ENCODE data around the gene MEGF11. TPM values are rescaled to one million over a fixed set of nuclear protein-coding genes. Genes with fewer than 3 reads are reported as not detected.

Gene MEGF11
- total RNA-seq, 4 donors from 2014 or later, result 0.20 TPM; not detected in 3

DNA sequence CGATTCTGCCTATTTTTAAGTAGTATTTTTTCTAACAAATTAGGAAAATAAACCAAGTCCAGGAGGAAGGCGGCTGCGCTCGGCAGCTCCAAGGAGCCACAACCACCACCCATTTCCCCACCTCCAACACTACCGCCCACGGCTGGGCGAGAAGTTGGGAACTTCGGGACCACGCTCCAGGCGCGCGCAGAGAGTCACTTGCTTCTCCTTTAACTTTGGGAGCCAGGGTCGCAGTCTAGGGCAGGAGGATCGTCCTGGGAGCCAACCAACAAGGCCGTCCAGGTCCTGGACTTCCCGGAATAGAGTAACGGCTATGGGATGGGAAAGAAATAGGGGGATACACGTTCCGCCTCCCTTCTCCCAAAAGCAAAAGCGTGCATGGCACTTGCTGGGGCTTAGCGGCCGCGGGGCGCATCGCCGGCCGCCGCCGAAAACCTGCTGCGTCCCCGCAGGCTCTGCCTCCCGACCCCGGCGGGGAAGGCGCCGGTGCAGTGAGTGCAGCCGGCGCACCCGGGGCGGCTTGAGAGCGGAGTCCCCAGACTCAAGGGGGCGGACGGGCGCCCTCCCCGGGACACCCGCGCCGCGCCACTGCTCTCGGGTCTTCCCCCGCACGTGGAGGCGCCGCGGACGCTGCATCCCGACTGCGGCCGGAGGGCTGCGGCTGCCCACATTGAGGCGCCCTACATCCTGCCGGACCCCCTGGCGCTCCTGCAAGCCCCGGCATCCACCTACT lies 699 bp downstream of the MEGF11 start:
- Histone ChIP-seq H3K9me3 (no peaks in the 10 kb centered on the region), H3K4me3 (replicated peaks in 1 of 3) (peak overlapping the region in 2 of 3 donors; percentile 27 to 37), H3K36me3 (no peaks in the 10 kb centered on the region), H3K27me3 (peaks cover 4% of the 10 kb centered on the region), H3K4me1 (peaks cover 18 to 27% of the 10 kb centered on the region in 2 donors), H3K27ac (no peak overlapping the region)
- peak in 1 of 2 donors; percentile 6 for DNase-seq
- TF ChIP-seq, protein P1, sequence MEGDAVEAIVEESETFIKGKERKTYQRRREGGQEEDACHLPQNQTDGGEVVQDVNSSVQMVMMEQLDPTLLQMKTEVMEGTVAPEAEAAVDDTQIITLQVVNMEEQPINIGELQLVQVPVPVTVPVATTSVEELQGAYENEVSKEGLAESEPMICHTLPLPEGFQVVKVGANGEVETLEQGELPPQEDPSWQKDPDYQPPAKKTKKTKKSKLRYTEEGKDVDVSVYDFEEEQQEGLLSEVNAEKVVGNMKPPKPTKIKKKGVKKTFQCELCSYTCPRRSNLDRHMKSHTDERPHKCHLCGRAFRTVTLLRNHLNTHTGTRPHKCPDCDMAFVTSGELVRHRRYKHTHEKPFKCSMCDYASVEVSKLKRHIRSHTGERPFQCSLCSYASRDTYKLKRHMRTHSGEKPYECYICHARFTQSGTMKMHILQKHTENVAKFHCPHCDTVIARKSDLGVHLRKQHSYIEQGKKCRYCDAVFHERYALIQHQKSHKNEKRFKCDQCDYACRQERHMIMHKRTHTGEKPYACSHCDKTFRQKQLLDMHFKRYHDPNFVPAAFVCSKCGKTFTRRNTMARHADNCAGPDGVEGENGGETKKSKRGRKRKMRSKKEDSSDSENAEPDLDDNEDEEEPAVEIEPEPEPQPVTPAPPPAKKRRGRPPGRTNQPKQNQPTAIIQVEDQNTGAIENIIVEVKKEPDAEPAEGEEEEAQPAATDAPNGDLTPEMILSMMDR (IDR thresholded peaks at IDR 0.05), result no peak
- no peak for TF ChIP-seq POLR2A (IDR thresholded peaks at IDR 0.05)
- intact Hi-C loops (cut with DNase I), result no loop called here
- WGBS, 2 donors, result 0% methylated on average over 16 to 17 of the region's 64 CpGs

- Histone ChIP-seq H3K27me3 (peaks cover 4% of the 10 kb centered on the region), H3K4me1 (peaks cover 18 to 27% of the 10 kb centered on the region in 2 donors), H3K27ac (no peak overlapping the region), H3K9me3 (no peaks in the 10 kb centered on the region), H3K36me3 (no peaks in the 10 kb centered on the region), H3K4me3 (replicated peaks in 1 of 3) (peak overlapping the region in 2 of 3 donors; percentile 9 to 37)
- WGBS, 2 donors, result 11 to 17% methylated on average over 19 to 38 of the region's 72 CpGs
- DNase-seq, result peak; percentile 46 to 53
- TF ChIP-seq, protein P1 (IDR thresholded peaks at IDR 0.05), result peak in 5 of 6 experiments; percentile 24 to 68 (median 34)
- TF ChIP-seq POLR2A (IDR thresholded peaks at IDR 0.05), result no peak
- intact Hi-C loops (cut with DNase I), result no loop called here
Observed at GRCh38 chr15:66251790-66252684, 1.5 kb downstream of the MEGF11 start.

- no peak overlapping the region for H3K4me3 ChIP-seq (replicated peaks in 1 of 3)
- no peaks in the 10 kb centered on the region for H3K36me3 ChIP-seq
- peaks cover 18 to 27% of the 10 kb centered on the region in 2 donors for H3K4me1 ChIP-seq
- peaks cover 4% of the 10 kb centered on the region for H3K27me3 ChIP-seq
- TF ChIP-seq, protein P1 (IDR thresholded peaks at IDR 0.05), result no peak
- TF ChIP-seq POLR2A (IDR thresholded peaks at IDR 0.05), result no peak
- H3K27ac ChIP-seq, result no peak overlapping the region
- 75 to 79% methylated on average over 10 of the region's 10 CpGs for whole genome bisulfite sequencing, 2 donors
- H3K9me3 ChIP-seq, result no peaks in the 10 kb centered on the region
- DNase-seq, result no peak
- intact Hi-C loops (cut with DNase I), result no loop called here
Observed at GRCh38 chr15:66251065-66251789, 2.3 kb downstream of the MEGF11 start.

DNA sequence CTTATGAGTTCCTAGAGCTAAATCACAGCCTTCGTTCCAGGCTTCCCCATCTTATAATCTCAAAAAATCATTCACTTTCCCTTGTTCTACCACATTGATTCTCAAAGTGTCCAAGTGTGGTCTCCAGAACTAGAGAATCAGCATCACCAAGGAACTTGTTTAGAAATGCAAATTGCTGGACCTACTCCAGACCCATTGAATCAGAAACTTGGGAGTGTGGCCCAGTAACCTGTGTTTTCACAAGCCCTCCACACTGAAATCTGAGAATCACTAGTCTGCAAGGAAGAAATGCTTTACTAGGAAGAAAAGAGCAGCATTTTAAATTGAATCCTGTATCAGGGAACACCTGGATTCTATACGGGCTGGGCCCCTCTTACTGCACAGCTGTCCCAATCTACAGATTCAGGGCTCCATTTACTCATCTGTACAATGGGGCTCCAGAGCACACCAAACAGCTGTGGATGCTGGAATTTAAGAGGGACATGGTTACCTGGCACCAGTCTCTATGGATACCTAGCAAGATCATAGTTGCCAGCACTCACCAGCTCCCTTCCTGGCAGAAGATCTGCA lies 3.9 kb downstream of the MEGF11 start:
- 26 to 46% methylated on average over 2 of the region's 2 CpGs for WGBS, 2 donors
- intact Hi-C loops (cut with DNase I), result no loop called here
- no peaks in the 10 kb centered on the region for H3K27me3 ChIP-seq

More for the DNA sequence above, 3.9 kb downstream of the MEGF11 start:
- no peak overlapping the region for H3K27ac ChIP-seq
- DNase-seq, result peak; percentile 51 to 64
- TF ChIP-seq, protein P1 (IDR thresholded peaks at IDR 0.05), result no peak
- no peak for TF ChIP-seq POLR2A (IDR thresholded peaks at IDR 0.05)
- peaks cover 18 to 27% of the 10 kb centered on the region in 2 donors for H3K4me1 ChIP-seq
- no peaks in the 10 kb centered on the region for H3K36me3 ChIP-seq
- no peak overlapping the region for H3K4me3 ChIP-seq (replicated peaks in 1 of 3)
- H3K9me3 ChIP-seq, result no peaks in the 10 kb centered on the region
